Panc1 (cell line): ENCODE measurements around the gene KLHL28. TPM values are rescaled to one million over a fixed set of nuclear protein-coding genes. Genes with fewer than 3 reads are reported as not detected.

Source experiments
- ATAC-seq: fragments of 200-7000 bp; cut with Tn5 transposase; 2 replicates; pipeline ENCODE4 v1.9.1; 2020; ENCODE audit warnings: mild to moderate bottlenecking, moderate library complexity
- BruUV-seq: library from RNA; stranded (reverse); fragments of 400-500 nt; replicated peaks from 2 replicates; lab custom pipeline; 2021; lab: Mats Ljungman, UMichigan
- CTCF ChIA-PET: fragments of 300-600 bp; sonication (Branson Sonifier 250); formaldehyde crosslinking; loops from one replicate; lab custom pipeline; 2022; ENCODE audit warnings: antibody characterized with exemption; lab: Charles Lee
- POLR2A ChIA-PET: fragments of 300-600 bp; sonication (Branson Sonifier 250); formaldehyde crosslinking; loops from one replicate; lab custom pipeline; 2022; ENCODE audit warnings: antibody characterized with exemption; lab: Charles Lee
- DNase-seq: peaks from one replicate; pipeline ENCODE4 v3.0.0-alpha.2; 2010; ENCODE audit warnings: low read depth, low spot score
- H3K27ac ChIP-seq: 2 replicates; pipeline ENCODE4 v1.5.1; 2011; ENCODE audit warnings: mild to moderate bottlenecking, low read length, inconsistent platforms
- H3K27me3 ChIP-seq: fragments of 200-500 bp; sonication (Bioruptor generic); 2 replicates; pipeline ENCODE4 v1.6.0; 2014; ENCODE audit warnings: low read length, inconsistent platforms; ENCODE audit not compliant: control insufficient read depth, insufficient read depth
- H3K36me3 ChIP-seq: fragments of 200-500 bp; sonication (Bioruptor generic); 2 replicates; pipeline ENCODE4 v1.5.1; 2014; ENCODE audit warnings: inconsistent platforms, mild to moderate bottlenecking, low read length, moderate library complexity; ENCODE audit not compliant: control insufficient read depth, insufficient read depth
- H3K4me1 ChIP-seq: 2 replicates; pipeline ENCODE4 v1.5.1; 2011; ENCODE audit warnings: inconsistent platforms, mild to moderate bottlenecking, low read length, moderate library complexity; ENCODE audit not compliant: control insufficient read depth, insufficient read depth
- H3K4me3 ChIP-seq, 2 experiments: 2 replicates each; pipeline ENCODE4 v1.5.1; 2011 to 2012; ENCODE audit warnings: low read depth in 2 of 2, low read length in 2 of 2, mild to moderate bottlenecking in 2 of 2, inconsistent platforms in 1 of 2, moderate library complexity in 1 of 2
- H3K9me3 ChIP-seq: fragments of 200-500 bp; sonication (Bioruptor generic); 2 replicates; pipeline ENCODE4 v1.5.1; 2014; ENCODE audit warnings: low read depth, mild to moderate bottlenecking, inconsistent platforms, low read length, moderate library complexity; ENCODE audit not compliant: control insufficient read depth, insufficient read depth
- POLR2AphosphoS5 ChIP-seq: IDR thresholded peaks from 2 replicates; pipeline ENCODE4 v1.6.1; 2012; ENCODE audit warnings: mild to moderate bottlenecking, low read depth, low read length, moderate library complexity
- SIN3A ChIP-seq: IDR thresholded peaks from 2 replicates; pipeline ENCODE4 v1.6.1; 2012; ENCODE audit warnings: low read depth, mild to moderate bottlenecking, low read length, moderate library complexity, borderline replicate concordance; ENCODE audit not compliant: insufficient read depth
- TCF7L2 ChIP-seq: IDR thresholded peaks from 2 replicates; pipeline ENCODE4 v1.6.1; 2011; ENCODE audit warnings: mild to moderate bottlenecking, low read depth, low read length, inconsistent platforms
- in situ Hi-C: cut with HindIII; loops from 2 replicates; pipeline ENCODE4 v1.10.0; 2016; ENCODE audit warnings: low sequenced_read_pairs, low pct_unique_long_range_greater_than_20kb
- intact Hi-C: fragments of 100-400 bp; cut with micrococcal nuclease; formaldehyde crosslinking; loops from one replicate; pipeline ENCODE4 v1.10.0; 2022; ENCODE audit not compliant: unreplicated experiment
- total RNA-seq: library from RNA; stranded (reverse); gene quantifications from one replicate; pipeline ENCODE4 v1.2.1, GENCODE V29; 2021; ENCODE audit not compliant: unreplicated experiment
- TF ChIP-seq, protein P1 (sequence below), 2 experiments: IDR thresholded peaks; 2 replicates each; pipeline ENCODE4 v1.6.1; 2011 to 2012; ENCODE audit warnings: low read depth in 2 of 2, control low read depth in 1 of 2, low read length in 1 of 2, mild to moderate bottlenecking in 1 of 2, moderate library complexity in 1 of 2; ENCODE audit not compliant: insufficient read depth in 1 of 2
- TF ChIP-seq, protein P2 (sequence below): fragments of 450-650 bp; IDR thresholded peaks from 2 replicates; pipeline ENCODE4 v1.5.1; 2017; ENCODE audit warnings: mild to moderate bottlenecking

The KLHL28 gene
- total RNA-seq, 1 experiment from 2014 or later: 7.2 TPM

DNA sequence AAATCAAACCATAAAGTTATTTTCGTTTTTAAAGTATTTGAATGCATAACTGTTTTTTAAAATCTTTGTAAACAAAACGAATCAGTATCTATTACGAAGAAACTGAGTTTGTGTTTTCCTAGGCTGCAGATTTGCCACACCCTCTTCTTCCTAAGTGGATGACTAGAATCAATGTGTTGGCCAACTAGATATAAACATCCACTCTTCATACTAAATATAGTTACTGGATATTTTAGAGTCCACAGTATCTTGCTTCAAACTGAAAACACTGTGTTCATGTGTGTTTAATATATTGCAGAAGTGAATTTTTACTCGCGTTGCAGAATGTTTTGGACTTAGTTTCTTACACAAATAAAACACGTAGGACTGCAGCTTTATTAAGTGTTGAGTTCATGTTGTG lies 63.2 kb downstream of the KLHL28 start:
- H3K9me3 ChIP-seq: peaks cover 5% of the 10 kb centered on the region; the same call in 1 of the 2 replicates
- peak overlapping the region; percentile 86 for H3K27ac ChIP-seq
- ChIA-PET CTCF (no interaction called here), POLR2A (no interaction called here)
- ATAC-seq: no peak
- intact Hi-C loops (no loop called here), in situ Hi-C loops (no loop called here)
- H3K36me3 ChIP-seq: no peaks in the 10 kb centered on the region
- H3K4me3 ChIP-seq: peak overlapping the region; percentile 62 to 69; a peak in 2 of 4 replicates
- BruUV-seq: TSS peak; percentile 65
- TF ChIP-seq, protein P1, sequence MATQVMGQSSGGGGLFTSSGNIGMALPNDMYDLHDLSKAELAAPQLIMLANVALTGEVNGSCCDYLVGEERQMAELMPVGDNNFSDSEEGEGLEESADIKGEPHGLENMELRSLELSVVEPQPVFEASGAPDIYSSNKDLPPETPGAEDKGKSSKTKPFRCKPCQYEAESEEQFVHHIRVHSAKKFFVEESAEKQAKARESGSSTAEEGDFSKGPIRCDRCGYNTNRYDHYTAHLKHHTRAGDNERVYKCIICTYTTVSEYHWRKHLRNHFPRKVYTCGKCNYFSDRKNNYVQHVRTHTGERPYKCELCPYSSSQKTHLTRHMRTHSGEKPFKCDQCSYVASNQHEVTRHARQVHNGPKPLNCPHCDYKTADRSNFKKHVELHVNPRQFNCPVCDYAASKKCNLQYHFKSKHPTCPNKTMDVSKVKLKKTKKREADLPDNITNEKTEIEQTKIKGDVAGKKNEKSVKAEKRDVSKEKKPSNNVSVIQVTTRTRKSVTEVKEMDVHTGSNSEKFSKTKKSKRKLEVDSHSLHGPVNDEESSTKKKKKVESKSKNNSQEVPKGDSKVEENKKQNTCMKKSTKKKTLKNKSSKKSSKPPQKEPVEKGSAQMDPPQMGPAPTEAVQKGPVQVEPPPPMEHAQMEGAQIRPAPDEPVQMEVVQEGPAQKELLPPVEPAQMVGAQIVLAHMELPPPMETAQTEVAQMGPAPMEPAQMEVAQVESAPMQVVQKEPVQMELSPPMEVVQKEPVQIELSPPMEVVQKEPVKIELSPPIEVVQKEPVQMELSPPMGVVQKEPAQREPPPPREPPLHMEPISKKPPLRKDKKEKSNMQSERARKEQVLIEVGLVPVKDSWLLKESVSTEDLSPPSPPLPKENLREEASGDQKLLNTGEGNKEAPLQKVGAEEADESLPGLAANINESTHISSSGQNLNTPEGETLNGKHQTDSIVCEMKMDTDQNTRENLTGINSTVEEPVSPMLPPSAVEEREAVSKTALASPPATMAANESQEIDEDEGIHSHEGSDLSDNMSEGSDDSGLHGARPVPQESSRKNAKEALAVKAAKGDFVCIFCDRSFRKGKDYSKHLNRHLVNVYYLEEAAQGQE (IDR thresholded peaks at IDR 0.05; ENCODE audit: insufficient read depth in 1 of 2, low read depth in 2 of 2, low read length in 1 of 2): no peak
- TF ChIP-seq, protein P2, sequence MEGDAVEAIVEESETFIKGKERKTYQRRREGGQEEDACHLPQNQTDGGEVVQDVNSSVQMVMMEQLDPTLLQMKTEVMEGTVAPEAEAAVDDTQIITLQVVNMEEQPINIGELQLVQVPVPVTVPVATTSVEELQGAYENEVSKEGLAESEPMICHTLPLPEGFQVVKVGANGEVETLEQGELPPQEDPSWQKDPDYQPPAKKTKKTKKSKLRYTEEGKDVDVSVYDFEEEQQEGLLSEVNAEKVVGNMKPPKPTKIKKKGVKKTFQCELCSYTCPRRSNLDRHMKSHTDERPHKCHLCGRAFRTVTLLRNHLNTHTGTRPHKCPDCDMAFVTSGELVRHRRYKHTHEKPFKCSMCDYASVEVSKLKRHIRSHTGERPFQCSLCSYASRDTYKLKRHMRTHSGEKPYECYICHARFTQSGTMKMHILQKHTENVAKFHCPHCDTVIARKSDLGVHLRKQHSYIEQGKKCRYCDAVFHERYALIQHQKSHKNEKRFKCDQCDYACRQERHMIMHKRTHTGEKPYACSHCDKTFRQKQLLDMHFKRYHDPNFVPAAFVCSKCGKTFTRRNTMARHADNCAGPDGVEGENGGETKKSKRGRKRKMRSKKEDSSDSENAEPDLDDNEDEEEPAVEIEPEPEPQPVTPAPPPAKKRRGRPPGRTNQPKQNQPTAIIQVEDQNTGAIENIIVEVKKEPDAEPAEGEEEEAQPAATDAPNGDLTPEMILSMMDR: no peak
- no peak for TF ChIP-seq POLR2AphosphoS5
- TF ChIP-seq TCF7L2: no peak
- no peaks in the 10 kb centered on the region for H3K4me1 ChIP-seq
- no peak for DNase-seq
- H3K27me3 ChIP-seq: no peaks in the 10 kb centered on the region

- ChIA-PET CTCF (no interaction called here), POLR2A (no interaction called here)
- Histone ChIP-seq H3K4me3 (peak overlapping the region; percentile 62 to 69), H3K36me3 (no peaks in the 10 kb centered on the region), H3K4me1 (no peaks in the 10 kb centered on the region), H3K27ac (peak overlapping the region; percentile 86), H3K9me3 (peaks cover 5% of the 10 kb centered on the region; the same call in 1 of the 2 replicates), H3K27me3 (no peaks in the 10 kb centered on the region)
- DNase-seq (no peak), ATAC-seq (peak; percentile 14)
- in situ Hi-C loops: no loop called here
- TF ChIP-seq SIN3A: no peak
- TF ChIP-seq POLR2AphosphoS5: no peak
- no peak for TF ChIP-seq TCF7L2
- TF ChIP-seq, protein P1 (IDR thresholded peaks at IDR 0.05; ENCODE audit: insufficient read depth in 1 of 2, low read depth in 2 of 2, low read length in 1 of 2): no peak
- TF ChIP-seq, protein P2: no peak
- intact Hi-C loops: no loop called here
- BruUV-seq: no TSS peak
Observed at GRCh38 chr14:44897845-44898151, 63.9 kb downstream of the KLHL28 start.
